ENCODE data around the gene C17orf50. TPM values are rescaled to one million over a fixed set of nuclear protein-coding genes. Genes with fewer than 3 reads are reported as not detected.
A peak's percentile ranks its signal among the peaks of the same experiment; 100 is the strongest.
"Not testable (repeated sequence)": the region's sequence is repeated elsewhere in the genome, so short reads cannot be mapped to it uniquely, and the experiment has no call there.

C17orf50 gene
- polyA plus RNA-seq, 4 donors = 0.08 to 0.22 (median 0.20) TPM; not detected in 1

DNA sequence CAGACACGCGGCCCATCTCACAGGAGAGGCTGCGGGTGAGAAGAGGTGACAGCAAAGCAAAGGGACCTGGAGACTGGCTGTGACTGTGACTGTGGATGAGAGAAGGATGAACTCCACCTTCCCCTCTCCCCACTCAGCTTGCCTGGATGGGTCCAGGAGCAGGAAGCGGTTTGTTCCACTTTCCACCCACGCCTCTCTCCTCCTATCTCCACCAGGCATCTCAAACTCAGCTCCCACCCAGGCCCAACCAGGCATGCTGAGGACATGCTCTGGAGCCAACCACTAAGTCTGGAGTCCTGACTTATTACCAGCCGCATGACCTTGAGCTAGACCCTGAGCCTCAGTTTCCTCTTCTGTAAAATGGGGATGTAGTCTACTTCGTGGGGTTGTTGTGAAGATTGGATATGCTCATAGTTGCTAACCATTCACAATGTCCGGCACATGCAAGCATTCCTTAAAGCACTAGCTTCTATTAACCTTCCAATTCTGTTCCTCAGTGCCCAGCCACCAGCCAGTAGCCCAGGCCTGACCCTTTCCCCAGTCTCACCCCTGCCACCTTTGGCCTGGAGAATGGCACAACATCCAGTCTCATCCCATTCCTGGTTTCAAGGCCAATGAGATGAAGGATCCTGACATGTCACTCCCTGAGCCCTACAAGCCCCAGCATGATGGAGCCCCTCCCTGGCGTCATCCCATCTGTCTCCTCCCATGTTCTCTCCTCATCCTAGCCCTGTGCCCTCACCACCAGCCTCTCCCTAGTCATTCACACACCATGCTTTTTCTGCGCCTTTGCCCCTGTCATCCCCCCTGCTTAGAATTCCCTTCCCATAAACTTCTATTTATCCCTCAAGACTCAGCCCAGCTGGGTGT, 9.9 kb upstream of the C17orf50 start:
- no peak for DNase-seq (ENCODE audit: low read depth in 4 of 4, low spot score in 3 of 4)

DNA sequence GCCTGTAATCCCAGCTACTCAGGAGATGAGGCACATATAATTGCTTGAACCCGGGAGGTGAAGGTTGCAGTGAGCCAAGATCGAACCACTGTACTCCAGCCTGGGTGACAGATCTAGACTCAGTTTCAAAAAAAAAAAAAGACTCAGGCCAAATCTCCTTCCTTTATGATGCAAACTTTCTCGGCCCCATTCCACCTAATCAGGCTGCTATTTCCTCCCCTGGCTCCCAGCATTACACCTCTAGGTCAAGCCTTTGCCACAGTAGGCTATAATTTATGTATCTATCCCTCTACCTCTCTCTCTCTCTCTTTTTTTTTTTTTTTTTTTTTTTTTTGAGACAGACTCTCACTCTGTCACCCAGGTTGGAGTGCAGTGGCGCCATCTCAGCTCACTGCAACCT, 9.1 kb upstream of the C17orf50 start:
- DNase-seq (ENCODE audit: low read depth in 4 of 4, low spot score in 3 of 4) = not testable (repeated sequence)

DNA sequence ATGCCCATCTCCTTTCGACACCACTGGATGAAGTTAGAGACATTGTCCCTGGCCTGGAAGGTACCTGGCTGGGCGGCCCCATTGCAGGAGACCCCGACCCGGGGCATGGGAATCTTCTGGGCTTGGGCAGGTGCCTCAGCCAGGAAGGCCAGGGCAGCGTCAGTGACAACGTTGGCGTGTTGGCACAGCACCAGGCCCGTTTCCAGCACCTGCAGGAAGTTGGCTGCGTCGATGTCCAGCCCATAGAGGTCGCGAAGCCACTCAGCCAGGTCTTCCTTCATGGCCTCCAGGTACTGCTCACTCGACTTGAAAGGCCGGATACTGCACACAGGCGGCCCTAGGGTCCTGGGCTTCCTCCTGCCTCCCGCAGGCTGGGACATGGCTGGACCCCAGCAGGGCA, 8.2 kb upstream of the C17orf50 start:
- DNase-seq (ENCODE audit: low read depth in 4 of 4, low spot score in 3 of 4) = no peak

DNA sequence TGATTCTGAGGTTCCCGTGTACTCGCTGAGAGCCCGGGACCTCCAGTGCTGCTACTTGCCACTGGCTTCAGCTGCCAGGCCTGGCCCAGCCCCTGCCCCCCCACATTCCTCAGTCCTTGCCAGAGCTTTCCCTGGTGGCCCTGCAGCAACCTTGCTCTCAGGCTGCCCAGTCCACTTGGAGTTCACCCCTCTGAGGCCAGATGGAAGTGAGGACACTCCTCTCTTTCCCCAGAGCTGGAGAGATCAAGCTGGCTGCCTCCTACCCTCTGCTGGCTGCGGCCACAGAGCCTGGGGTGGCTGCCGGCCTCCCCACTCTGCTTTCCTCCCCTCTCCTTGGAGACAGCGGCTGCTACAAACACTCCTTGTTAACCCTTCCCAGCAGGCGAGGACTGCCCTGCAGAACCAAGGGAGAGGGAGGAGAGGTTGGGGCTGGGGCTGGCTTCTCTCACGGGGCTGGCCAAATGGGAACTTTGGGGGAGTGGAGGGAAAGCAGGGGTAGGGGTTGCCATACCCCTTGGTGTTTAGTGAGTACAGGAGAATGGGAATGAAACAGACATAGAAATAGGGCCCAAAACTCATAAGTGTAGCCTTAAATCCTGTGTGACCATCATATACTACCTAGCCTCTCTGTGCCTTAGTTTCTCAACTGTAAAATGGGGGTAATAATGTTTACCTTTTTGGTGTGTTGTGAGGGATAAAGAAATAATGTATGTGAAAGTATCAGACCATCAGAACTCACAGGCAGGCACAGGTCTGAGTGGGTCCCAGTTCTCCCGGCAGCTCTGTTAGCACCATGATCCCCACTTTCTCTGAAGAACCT, 7.5 kb upstream of the C17orf50 start, which contains the start of gene GAS2L2:
Gene GAS2L2, minus strand, starts transcription at position 295 of the 820 bp plus-strand sequence. CDS start 389 bp downstream, outside the sequence.
- DNase-seq (ENCODE audit: low read depth in 4 of 4, low spot score in 3 of 4) = no peak

DNA sequence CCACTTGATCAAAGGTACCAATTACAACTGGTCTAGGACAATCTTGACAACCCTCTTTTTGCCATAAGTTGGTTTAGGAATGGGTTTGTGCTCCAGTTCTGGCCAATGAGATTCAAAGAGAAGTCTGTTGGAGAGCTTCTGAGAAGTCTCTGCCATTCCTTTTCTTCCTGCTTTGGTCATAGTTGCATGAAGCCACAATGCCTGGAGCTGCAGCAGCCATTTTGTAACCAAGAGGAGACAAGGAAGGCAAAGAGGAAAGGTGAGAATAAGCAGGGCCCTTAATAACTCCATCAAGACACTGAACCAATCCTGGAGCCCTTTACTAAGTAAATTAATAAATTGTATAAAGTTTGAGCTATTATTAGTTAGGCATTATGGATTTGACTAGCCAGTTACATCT, 3.4 kb upstream of the C17orf50 start:
- no peak for DNase-seq (ENCODE audit: low read depth in 4 of 4, low spot score in 3 of 4)

DNA sequence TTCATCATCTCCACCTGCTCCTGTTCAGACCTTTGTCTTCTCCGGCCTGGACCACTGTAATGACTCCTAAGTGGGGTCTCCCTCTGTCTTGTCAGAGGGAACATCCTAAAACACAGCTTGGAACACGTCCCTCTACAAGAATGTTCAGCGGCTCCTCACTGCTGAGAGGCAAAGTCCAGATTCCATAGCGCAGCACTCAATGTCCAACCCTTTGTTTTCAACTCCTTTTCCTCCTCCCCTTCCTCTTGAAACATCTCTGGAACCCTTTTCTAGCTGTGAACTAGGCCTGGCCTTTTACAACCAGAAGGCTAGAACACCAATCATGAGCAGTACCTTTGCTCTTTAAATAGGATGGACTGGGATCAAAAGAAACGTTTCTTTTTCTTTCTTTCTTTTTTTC, 914 bp downstream of the C17orf50 start:
- DNase-seq (ENCODE audit: low read depth in 4 of 4, low spot score in 3 of 4) = no peak

DNA sequence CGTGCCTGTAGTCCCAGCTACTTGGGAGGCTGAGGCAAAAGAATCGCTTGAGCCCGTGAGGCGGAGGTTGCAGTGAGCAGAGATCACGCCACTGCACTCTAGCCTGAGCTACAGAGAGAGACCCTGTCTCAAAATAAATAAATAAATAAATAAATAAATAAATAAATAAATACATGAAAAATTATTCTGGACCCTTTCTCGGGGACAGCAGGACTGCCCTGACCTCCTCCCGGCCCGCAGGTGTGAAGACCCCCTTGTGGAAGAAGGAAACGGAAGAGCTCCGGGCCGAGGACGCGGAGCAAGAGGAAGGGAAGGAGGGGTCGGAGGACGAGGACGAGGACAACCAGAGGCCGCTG, 3.1 kb downstream of the C17orf50 start:
- DNase-seq (ENCODE audit: low read depth in 4 of 4, low spot score in 3 of 4) = no peak

DNA sequence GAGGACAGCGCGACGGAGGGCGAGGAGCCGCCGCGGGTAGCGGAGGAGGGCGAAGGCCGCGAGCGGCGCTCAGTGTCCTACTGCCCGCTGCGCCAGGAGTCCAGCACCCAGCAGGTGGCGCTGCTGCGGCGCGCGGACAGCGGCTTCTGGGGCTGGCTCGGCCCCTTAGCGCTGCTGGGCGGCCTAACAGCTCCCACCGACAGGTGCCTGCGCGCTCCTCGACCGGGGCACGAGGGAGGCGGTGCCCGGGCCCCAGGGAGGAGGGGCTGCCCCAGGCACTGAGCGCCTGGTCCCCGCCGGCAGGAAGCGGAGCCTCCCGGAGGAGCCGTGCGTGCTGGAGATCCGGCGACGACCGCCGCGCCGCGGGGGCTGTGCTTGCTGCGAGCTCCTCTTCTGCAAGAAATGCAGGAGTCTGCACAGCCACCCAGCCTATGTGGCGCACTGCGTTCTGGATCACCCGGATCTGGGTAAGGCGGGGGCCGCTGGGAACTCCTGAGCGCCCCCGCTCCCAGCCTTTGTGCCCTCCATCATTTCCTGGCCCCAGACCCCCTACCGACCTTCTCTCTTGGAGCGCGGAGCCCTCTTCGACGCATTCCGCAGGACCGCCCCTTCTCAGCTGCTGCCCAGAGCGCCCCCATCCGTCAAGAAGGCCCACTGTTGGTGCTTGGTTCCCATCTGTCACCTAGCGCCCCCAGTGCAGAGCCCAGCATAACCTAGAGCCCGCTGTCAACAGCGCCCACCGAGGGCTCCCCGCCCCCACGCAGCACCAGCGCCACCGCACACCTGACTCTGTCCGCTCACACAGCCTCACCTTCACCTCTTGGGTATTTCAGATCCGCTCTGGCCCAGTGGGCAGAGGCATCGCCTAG, 3.7 kb downstream of the C17orf50 start:
- peak; percentile 77 to 86 (median 82) for DNase-seq (ENCODE audit: low read depth in 4 of 4, low spot score in 3 of 4)

DNA sequence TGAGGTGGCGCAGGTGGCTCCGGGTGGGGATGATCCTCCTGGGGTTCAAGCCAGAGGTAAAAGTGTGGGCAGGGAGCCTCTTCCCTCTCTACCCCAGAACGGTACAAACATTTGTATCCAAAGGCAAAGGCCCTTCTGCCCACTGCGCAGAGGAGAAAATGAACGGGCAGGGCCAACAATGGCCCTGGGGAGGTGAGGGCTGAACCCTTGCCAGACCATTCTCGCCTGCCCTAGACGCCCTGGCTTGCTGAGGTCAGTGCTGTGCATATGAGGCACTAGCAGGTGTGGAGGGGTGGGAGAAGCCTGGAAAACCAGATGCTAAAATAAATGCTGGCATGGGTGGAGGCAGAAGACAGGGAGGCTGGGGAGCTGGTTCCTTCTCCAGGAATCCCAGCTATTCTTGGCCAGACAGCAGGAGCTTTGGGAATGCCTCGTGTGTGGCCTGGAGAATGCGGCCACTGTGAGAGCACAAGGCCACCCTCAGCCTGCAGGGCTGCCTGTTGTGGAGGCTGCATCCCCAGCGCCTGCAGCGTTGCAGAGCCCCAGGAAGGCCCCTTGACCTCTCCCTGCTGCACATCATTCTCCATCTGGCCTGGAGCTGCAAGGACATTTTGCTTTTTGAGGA, 4.5 kb downstream of the C17orf50 start:
- no peak for DNase-seq (ENCODE audit: low read depth in 4 of 4, low spot score in 3 of 4)

DNA sequence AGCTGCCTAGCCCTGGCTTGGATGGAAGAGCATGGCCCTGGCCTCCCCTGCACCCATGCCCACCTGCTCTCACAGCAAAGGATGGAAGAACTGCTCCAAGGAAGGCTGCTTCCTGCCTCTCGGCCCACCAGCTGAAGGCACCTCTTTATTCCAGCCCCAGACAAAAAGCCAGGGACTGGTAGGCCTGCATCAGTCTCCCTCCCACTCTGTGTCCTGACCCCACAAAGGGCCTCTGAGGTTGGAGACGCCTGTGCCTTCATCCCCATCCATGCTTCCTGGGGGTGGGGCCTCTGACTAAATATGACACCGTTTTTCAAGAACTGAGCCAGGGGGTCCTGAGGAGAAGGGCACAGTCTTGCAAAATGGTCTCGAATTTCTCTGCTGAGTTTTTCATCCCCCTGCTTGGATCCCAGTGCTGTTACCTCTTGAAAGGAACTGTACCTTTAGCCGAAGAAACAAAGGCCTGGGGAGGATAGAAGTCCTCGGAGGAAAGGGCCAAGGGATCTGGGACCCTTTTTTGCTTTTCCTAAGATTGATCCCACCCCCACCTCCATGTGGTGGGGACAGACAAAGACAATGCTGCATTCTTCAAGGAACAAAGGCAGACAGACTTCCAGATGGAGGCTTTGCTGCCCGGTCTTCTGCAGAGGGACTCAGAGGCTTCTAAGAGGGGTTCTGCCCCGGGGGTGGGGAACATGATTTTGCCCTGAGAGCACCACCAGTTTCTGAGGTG, 5.2 kb downstream of the C17orf50 start:
- DNase-seq (ENCODE audit: low read depth in 4 of 4, low spot score in 3 of 4) = no peak

DNA sequence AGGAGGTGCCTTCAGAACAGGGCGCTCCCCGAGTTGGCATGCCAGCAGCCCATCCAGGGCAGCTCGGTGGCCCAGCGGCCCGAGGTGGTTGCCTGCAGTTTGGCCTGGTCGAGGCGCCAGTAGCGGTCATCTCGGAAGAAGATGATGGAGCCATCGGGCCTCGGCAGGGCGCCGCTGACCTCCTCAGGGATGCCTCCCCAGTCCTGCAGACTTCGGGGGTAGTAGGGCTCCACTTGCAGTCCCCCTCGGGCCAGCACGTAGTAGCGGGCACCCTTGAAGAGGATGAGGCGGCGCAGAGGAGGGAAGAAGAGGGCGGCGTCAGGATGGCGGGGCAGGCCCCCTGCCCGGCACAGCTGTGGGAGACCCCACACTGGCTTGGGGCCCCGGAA, 5.8 kb downstream of the C17orf50 start:
- no peak for DNase-seq (ENCODE audit: low read depth in 4 of 4, low spot score in 3 of 4)

DNA sequence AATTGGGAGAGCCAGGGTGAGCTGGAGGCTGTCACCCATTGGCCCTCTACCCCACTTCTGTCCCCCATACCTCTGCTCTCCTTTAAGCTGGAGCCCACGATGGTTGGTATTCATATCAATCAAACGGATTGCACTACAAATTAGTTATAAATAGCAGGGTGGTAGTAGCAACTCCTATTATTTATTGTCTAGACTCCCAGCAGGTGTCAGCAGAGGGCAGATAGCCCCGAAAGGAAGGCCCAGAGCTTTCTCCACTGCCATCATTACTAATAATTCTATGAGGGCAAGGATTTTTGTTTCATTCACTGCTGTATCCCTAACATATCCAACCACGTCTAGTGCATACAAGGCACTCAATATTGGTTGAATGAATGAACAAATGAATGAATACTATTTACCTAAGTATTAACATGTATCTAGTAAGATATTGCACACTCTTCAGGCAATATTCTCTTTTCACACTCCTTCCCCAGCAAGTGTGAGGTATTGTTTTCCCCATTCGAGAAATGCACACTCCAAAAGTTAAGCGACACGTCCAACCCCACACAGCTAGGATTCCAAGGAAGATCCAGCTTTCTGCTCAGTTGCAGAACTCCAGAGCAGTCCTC, 6.3 kb downstream of the C17orf50 start:
- no peak for DNase-seq (ENCODE audit: low read depth in 4 of 4, low spot score in 3 of 4)

DNA sequence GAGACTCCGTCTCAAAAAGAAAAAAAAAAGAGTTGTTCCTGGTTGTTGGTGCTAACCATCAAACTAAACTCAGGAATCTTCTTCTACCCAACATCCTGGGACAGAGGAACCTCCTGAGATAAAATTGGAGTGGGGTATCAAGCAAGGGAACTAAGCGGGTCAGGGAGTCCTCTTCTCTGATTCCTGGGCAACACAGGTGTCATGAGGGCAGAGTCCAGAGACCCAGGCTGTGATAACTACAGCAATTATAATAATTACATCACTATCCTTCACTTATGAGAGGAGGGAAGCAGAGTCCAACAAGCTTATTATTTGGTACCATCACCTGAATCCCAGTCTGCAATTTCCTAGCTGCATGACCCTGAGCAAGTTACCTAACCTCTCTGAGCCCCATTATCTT, 8.1 kb downstream of the C17orf50 start:
- no peak for DNase-seq (ENCODE audit: low read depth in 4 of 4, low spot score in 3 of 4)

DNA sequence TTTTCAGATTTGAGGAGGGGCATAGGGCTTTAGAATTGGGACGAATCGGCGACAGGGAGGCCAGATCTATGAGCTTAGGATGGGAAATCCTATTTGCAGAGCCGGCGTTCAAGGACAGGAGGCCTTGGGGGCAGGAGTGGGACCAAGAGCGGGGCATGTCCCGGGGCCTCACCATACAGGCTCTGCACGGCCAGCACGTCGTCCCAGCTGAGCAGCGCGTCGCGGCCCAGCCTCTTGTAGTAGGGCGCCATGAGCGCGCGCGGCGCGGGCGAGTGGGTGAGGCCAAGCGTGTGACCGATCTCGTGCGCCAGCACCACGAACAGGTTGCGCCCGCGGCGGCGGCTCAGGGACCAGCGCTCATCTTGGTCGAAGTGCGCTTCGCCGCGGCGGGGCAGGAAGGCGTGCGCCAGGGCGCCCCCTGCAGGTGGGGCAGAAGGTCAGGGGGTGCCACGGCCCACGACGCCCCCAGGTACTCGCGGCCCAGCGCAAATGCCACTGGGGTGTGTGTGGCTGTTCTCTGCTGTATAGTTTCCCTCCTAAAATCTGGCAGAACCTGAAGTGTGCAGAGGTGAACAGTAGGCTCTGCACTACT, 9.3 kb downstream of the C17orf50 start:
- no peak for DNase-seq (ENCODE audit: low read depth in 4 of 4, low spot score in 3 of 4)

DNA sequence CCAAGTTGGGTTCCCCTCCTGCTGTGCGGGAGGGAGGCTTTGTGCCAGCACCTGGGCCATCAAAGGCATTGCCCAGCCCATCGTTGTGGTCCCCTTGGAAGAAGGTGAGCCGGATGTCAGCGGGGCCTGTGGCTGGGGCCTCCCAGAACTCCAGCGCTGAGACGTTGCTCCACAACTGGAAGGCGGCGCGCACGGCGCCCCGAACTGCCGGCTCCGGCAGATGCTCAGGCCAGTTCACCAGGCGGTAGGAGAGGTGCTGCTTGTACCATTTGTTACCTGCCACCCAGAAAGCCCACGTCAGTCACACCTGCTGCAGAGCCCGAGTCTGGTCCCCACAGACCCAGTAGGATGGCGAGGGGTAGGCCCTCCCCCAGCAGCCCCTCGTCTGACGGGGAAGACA, 12.4 kb downstream of the C17orf50 start:
- no peak for DNase-seq (ENCODE audit: low read depth in 4 of 4, low spot score in 3 of 4)

DNA sequence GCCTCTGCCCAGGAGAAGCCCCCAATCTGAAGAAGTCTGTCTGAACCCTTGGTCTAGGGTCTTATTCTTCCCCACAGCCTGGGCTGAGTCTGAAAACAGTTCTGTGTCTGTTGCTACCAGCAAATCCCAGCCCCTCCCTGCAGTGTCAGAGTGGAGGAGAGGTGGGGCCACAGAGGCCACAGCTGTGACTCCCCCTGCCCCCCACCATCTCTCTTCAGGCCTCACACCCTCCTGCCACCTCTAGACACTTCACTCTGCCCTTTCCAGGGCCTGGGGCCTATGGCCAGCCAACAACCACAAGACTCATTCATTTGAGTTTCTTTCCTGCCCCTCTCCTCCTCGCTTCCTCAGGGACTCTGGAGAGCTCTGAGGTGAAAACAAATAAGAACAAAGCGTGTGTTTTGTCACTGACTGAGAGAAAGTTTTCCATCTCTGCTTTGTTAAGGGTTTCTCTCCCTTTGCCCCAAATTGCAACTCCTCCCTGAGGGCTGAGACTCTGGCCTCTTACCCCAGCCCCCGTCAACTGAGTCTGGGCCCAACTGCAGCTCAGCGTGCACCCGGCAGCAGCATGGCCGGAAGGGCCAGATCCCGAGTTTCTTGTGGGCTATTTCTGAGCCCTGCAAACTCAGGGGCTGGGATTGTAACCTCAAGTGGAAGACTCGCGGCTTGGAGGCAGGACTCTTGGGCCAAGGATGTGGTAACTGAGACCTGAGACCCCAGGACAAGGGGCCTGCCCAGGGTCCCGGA, 13.2 kb downstream of the C17orf50 start:
- no peak for DNase-seq (ENCODE audit: low read depth in 4 of 4, low spot score in 3 of 4)

DNA sequence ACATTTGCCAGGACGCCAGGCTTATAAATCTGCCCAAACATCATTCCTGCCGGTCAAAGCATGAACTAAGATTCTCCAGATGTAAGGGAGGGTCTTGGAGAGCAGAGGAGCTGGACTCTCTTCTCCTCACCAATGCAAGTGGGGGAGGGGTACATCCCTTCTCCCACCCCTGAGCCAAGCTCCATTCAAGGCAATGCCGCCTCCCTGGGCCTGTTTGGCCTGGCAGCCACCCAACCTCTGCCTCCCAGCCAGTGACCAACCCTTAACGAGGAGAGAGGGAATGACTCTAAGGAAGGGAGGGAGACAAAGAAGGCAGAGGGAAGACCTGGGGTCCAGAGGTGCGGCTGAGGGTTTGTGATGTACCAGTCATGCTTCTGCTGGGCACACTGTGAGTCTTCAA, 13.8 kb downstream of the C17orf50 start:
- no peak for DNase-seq (ENCODE audit: low read depth in 4 of 4, low spot score in 3 of 4)

DNA sequence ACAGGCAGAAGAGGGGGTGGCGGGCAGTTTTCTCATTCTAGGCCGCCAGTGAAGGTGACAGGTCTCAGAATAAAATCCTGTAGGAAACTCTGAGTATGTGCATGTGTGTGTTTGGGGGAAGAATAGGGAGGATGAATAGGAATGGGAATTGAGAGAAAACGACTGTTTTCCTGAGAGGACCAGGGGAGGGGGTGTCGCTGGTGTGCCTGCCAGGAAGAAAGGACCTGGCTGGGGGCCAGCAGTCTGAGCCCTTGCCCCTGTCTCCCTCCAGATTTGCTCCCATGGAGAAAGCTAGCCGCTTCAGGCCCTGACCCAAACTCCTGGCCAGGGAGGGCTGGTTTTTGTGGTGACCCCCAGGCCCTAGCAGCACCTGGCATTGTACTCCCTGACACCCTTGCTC, 14.4 kb downstream of the C17orf50 start:
- DNase-seq (ENCODE audit: low read depth in 4 of 4, low spot score in 3 of 4) = no peak

Measured in right renal pelvis (tissue), 4 donors.